Activated naive CD4-positive, alpha-beta T cell treated with Interleukin-2 at 50 U/mL for 16 hours (primary cell): Measurements from ENCODE around the gene HPX.

Experiments
- DNase-seq: peaks from one replicate; pipeline ENCODE4 v3.0.0-alpha.2; 2020

Gene HPX, protein sequence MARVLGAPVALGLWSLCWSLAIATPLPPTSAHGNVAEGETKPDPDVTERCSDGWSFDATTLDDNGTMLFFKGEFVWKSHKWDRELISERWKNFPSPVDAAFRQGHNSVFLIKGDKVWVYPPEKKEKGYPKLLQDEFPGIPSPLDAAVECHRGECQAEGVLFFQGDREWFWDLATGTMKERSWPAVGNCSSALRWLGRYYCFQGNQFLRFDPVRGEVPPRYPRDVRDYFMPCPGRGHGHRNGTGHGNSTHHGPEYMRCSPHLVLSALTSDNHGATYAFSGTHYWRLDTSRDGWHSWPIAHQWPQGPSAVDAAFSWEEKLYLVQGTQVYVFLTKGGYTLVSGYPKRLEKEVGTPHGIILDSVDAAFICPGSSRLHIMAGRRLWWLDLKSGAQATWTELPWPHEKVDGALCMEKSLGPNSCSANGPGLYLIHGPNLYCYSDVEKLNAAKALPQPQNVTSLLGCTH

GRCh38 chr11:6440906-6441358 lies at the start of gene HPX:
Gene HPX, minus strand, starts transcription at chr11:6440987. Its CDS starts 24 bp downstream, at chr11:6440963.
- no peak for DNase-seq

- DNase-seq, result no peak
Observed at GRCh38 chr11:6489306-6489705, 48.5 kb upstream of the HPX start.

DNA sequence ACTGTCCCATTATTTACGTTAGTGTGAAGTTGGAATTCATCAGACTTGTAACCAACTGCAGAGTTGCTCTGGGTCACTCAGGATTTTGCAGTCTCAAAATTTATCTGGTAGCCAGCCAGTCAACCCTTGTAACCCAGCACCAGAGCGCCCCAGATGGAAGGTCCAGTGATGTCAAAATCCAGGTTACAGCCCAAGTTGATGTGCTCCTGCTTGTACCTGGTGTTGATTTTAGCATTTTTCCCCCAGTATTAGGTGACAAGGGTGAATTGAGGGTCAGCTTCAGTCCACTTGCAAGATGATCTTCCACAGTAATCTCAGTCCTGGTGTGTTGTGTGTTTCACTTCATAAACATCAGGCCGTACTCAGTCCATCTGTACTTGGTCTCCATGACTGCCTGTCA lies 48.0 kb upstream of the HPX start:
- DNase-seq, result no peak

GRCh38 chr11:6488342-6488741 lies 47.6 kb upstream of the HPX start:
- DNase-seq, result no peak

- no peak for DNase-seq
Observed at GRCh38 chr11:6486938-6487337, 46.2 kb upstream of the HPX start.

DNA sequence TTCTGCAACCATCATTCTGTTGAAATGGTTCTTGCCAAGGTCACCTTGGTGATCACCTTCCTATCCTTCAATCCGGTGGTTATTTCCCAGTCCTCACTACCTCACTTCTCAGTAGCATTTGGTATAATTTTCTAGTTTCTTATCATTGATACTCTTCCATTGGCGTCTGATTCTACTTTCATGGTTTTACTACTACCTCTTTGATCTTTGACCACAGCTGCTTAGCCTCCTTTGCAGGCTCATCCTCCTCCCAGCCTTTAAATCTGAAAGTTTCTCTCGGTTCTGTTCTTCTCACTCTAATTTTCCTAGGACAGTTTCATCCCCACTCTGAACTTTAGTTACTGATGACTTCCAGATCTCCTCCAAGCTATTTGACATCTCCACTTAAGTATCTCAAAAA lies 45.5 kb upstream of the HPX start:
- no peak for DNase-seq

DNA sequence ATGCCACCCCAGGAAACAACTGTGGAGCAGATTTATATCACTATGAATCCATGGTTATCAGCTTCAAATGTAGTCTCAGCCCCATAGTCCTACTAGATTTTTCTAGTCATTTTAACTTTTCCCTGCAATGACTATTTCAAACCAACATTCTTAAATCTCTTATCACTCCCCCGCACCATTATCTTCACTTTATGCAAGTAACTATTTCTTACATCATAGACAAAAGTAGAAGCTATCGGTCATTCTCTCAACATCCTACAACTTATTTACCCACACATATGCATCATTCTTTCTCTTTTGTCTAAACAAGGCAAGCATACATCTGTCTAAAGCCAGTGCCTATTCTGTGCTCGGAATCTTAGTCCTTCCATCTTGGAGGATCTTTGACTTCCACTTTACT lies 44.9 kb upstream of the HPX start:
- DNase-seq, result no peak

DNA sequence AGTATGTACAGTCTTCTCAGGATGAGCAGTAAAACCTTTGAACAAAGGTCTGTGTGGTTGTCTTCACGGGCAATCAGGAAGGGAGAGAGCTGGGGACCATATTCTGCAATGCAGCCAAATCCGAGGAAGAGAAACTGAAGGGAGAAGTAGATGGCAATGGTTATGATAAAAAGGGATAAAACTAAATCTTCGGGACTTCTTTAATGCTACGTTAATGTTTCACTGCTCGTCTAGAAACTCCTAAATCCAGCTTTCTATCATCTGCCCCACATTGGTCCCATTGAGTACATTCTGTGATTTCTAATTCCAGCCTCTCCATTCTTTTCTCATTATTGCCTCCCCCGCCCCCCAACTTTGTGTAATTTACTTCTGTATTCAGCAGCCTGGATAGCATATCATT lies 42.2 kb upstream of the HPX start:
- no peak for DNase-seq

GRCh38 chr11:6482441-6482840 lies 41.7 kb upstream of the HPX start:
- no peak for DNase-seq

DNA sequence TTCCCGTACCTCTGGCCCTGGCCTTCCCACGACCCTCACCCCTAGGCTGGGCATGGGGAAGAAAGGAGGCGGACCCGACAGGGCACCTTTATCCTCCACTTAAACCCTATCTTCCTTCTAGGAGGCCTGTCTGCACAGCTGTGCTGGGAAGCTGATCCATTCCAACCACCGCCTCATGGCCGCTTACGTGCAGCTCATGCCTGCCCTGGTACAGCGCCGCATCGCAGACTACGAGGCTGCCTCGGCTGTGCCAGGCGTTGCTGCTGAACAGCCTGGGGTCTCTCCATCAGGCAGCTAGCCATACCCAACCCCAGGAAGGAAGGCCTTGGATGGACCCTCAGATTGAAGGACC lies 41.1 kb upstream of the HPX start:
- no peak for DNase-seq

GRCh38 chr11:6481012-6481923 lies 40.5 kb upstream of the HPX start, which contains the start of the genes ARFIP2 and TIMM10B:
Gene ARFIP2, minus strand, starts transcription at chr11:6481331. Its CDS starts 910 bp downstream, at chr11:6480421.
Gene TIMM10B, plus strand, starts transcription at chr11:6481501. Its CDS starts 16 bp downstream, at chr11:6481517.
- peak; percentile 98 for DNase-seq

- no peak for DNase-seq
Observed at GRCh38 chr11:6480299-6480914, 39.6 kb upstream of the HPX start.

DNA sequence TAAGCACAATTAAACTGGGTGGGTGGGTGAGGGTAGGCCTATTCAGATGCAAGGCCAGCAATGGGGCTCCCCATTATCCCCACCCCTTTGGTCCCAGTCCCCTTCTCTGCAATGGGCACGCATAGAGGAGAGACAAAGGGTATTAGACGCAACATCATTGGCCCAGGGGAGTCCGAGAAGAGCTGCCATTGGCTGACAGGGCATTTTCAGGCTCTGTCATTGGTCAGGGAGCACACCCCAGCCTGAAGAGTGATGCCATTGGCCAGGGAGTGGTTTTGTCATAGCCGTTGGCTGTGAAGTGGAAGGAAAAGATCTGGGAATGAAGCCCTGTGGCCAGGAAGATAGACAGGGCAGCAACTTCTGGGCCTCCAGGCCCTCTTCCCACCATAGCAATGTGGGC lies 35.8 kb upstream of the HPX start:
- no peak for DNase-seq

- DNase-seq, result no peak
Observed at GRCh38 chr11:6475936-6476335, 35.1 kb upstream of the HPX start.

DNA sequence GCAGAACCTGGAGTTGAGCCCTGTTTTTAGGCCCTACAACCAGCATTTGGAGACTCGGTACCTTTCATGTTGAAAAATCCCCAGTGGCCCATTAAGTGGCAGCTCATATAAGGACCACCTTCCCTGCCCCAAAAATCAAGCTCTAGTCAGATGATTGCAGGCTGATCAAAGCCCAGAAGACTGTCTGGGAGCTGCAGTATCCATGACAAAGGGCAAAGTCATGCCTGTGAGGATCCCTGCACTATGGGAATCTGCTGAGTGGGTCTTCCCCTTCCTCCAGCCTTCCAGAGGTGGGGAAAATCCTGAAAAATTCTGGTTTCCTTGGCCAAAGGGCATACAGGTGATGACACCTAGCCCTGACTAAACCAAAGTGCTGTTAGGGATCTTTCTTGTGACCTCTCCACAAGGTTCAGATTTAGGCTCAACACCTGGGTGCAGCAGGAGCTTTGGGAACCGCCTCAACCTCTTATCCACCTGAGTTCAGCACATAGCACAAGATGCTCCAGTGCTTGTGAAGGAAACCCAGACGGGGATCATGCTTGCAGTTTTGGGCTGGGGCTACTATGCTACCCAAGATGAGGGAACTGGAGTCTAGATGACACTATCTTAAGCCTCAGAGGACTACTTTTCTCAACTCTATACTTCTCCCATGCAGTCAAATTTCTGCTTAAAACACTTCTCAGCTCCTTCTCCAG lies 34.2 kb upstream of the HPX start:
- no peak for DNase-seq

DNA sequence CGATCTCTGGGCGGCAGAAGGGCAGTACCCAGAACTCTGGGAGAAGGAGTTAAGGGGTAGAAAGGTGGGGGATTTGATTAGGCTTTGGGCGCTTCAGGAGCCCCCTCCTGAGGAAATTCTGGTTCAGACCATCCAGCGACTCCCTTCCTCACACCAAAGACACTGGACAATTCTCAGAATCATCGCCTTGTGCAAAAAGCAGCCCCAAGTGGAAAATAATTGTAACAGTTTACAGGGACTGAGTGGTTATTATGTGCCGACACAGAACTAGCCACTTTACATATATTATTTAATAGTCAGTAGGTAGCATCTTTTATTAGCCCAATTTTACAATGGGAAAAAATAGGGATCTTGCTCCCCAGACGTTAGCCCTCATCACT lies 33.6 kb upstream of the HPX start:
- no peak for DNase-seq

- DNase-seq, result peak; percentile 70
Observed at GRCh38 chr11:6473451-6474412, 32.9 kb upstream of the HPX start, which contains the start of gene TRIM3. Gene TRIM3, minus strand, starts transcription at chr11:6473941. Its CDS starts 8,246 bp downstream, at chr11:6465695.

DNA sequence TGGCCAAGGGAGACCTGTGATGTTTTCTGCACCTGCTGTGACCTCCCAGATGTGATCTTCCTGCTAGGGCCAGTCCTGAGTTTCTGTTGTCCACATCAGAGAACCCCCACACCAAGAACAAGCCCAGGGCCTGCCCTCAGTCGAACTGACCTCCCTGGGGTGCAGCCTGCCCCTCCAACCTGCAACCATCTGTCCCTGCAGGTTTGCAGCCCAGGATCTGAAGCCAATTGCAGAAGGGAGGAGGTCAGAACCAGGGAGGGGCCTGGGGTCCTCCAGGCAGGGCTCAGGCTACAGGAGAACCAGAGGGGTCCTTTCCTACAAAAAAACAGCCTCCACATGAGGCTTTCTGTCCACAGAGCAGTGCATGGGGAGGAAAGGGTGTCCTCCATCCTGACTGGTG lies 32.1 kb upstream of the HPX start:
- DNase-seq, result no peak

DNA sequence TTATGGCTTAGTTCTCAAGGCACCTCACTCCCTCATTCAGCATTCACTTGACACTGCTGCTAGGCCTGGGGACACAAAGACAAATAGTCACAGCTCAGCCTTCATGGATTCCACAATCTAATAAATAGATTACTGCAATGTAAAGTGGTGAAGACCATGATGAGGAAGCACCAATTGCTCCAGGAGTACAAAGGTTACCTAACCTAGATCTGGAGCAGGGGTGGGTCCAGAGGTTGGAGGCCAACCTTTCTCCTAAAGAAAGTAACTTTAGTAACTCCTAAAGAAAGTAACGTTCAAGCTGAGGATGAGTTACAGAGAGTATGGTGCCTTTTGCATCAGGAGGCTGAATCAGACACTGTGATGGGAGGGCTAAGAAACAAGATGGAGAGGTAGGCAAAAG lies 28.8 kb upstream of the HPX start:
- no peak for DNase-seq

DNA sequence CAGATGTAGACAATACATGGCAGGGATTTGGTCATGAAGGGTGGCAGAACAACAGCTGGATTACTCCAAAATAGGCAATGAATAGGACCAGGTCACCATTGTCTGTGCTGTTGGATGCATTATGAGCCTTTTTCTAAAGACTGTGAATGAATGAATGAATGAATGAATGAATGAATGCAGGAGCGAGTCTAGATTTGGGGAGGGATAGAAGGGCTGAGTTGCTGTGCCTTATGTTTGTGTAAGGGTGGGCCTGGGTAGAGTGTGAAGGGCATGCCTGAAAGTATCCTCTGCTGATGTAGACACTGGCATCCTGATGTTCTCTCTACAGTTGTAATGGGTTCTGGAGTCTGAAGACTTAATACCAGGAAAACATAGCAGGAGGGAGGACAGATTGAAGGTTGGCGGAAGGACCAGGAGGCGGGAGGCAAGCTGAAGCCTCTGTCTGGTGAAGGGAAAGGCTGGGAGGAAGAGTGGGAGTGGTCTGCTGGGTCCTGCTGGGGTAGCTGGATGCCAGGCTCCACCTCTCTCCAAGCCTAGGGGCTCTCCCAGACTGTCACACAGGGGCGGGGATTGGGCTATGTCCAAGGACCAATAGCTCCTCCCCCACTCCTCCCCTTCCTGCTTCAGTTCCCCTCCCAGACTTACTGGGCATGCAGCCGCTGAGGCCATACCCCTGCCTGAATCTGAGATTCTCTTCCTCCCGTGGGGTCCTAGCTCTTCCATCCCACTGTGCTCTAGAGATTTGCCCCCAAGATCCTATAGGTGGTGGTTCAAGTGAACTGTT lies 28.1 kb upstream of the HPX start:
- no peak for DNase-seq

DNA sequence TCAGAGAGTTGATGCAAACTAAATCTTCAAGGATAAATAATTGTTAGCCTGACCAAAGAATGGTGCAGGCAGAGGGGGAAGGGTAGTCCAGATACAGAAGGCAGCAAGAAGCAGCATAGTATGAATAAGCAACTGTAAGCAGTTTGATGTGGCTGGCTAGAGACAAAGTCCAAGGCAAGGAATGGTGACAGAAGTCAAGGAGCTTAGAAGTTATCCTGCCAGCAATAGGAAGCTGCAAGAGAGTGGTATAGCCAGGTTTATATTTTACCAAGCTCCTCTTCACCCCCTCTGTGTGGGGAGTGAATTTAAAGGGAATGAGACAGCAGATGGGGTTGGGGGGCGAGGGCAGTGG lies 18.3 kb upstream of the HPX start:
- DNase-seq, result no peak
